Testis (tissue), 3 donors: ENCODE results near the gene ACTG2. TPM values are rescaled to one million over a fixed set of nuclear protein-coding genes. Genes with fewer than 3 reads are reported as not detected.

ENCODE experiments used
- DNase-seq: peaks from one replicate; pipeline ENCODE4 v3.0.0-alpha.2; 2019
- H3K27ac ChIP-seq, 2 donors: fragments of 200-600 bp; sonication (generic); one replicate each; pipeline ENCODE4 v1.5.1; 2019
- H3K27me3 ChIP-seq: fragments of 200-600 bp; sonication (generic); one replicate; pipeline ENCODE4 v1.5.1; 2019
- H3K36me3 ChIP-seq: fragments of 200-600 bp; sonication (generic); one replicate; pipeline ENCODE4 v1.5.1; 2017; ENCODE audit warnings: low read depth; ENCODE audit errors: missing control alignments
- H3K4me1 ChIP-seq: fragments of 200-600 bp; sonication (generic); one replicate; pipeline ENCODE4 v1.5.1; 2019
- H3K4me3 ChIP-seq, 2 donors: fragments of 200-600 bp; sonication (generic); one replicate each; pipeline ENCODE4 v1.5.1; 2017 to 2019
- H3K9me3 ChIP-seq: fragments of 200-600 bp; sonication (generic); one replicate; pipeline ENCODE4 v1.5.1; 2017
- POLR2A ChIP-seq: fragments of 450-650 bp; IDR thresholded peaks from one replicate; pipeline ENCODE4 v1.6.1; 2017; ENCODE audit warnings: antibody characterized with exemption, mild to moderate bottlenecking, moderate library complexity
- WGBS, 2 donors: methylation state at CpG; one replicate each; pipeline ENCODE4 v1.1.5; 2018; 5-methylcytosine and 5-hydroxymethylcytosine counted together
- intact Hi-C: fragments of 100-400 bp; cut with DNase I; formaldehyde crosslinking; loops from one replicate; pipeline ENCODE4 v1.15.1; 2023; ENCODE audit warnings: low total_unique reads
- polyA plus RNA-seq: library from polyadenylated mRNA; stranded (reverse); fragments of 350-450 nt; fragmentation: Illumina TruSeq; extraction: RNeasy Lipid Tissue Mini Kit (QIAGEN cat#74804); gene quantifications from one replicate; pipeline ENCODE4 v1.2.3, GENCODE V29; 2014; ENCODE audit warnings: low read depth, low replicate concordance; ENCODE audit not compliant: insufficient read depth
- total RNA-seq, 2 donors: library from RNA; depleted of rRNA; stranded (reverse); fragments of >200 nt; gene quantifications; one replicate each; pipeline ENCODE4 v1.2.3, GENCODE V29; 2016
- TF ChIP-seq, protein P1 (sequence below), 3 experiments: fragments of 450-650 bp in 2 of 3; fragments of 200-600 bp in 1 of 3; sonication (generic) in 1 of 3; IDR thresholded peaks; one replicate each; pipeline ENCODE4 v1.5.1; 2016 to 2019; ENCODE audit warnings: antibody characterized with exemption in 3 of 3, mild to moderate bottlenecking in 2 of 3, moderate library complexity in 1 of 3

ACTG2 gene
- total and polyA plus RNA-seq, 3 donors from 2014 or later, result 1.3 to 93.4 (median 2.7) TPM

- Histone ChIP-seq H3K4me1 (no peaks in the 10 kb centered on the region), H3K36me3 (no peaks in the 10 kb centered on the region), H3K9me3 (no peaks in the 10 kb centered on the region), H3K27ac (no peak overlapping the region), H3K27me3 (no peaks in the 10 kb centered on the region), H3K4me3 (no peak overlapping the region)
- DNase-seq, result no peak
- intact Hi-C loops, result no loop called here
- TF ChIP-seq POLR2A, result no peak
- TF ChIP-seq, protein P1, sequence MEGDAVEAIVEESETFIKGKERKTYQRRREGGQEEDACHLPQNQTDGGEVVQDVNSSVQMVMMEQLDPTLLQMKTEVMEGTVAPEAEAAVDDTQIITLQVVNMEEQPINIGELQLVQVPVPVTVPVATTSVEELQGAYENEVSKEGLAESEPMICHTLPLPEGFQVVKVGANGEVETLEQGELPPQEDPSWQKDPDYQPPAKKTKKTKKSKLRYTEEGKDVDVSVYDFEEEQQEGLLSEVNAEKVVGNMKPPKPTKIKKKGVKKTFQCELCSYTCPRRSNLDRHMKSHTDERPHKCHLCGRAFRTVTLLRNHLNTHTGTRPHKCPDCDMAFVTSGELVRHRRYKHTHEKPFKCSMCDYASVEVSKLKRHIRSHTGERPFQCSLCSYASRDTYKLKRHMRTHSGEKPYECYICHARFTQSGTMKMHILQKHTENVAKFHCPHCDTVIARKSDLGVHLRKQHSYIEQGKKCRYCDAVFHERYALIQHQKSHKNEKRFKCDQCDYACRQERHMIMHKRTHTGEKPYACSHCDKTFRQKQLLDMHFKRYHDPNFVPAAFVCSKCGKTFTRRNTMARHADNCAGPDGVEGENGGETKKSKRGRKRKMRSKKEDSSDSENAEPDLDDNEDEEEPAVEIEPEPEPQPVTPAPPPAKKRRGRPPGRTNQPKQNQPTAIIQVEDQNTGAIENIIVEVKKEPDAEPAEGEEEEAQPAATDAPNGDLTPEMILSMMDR (IDR thresholded peaks at IDR 0.05), result no peak
Observed at GRCh38 chr2:73852020-73852419, 40.8 kb upstream of the ACTG2 start.

DNA sequence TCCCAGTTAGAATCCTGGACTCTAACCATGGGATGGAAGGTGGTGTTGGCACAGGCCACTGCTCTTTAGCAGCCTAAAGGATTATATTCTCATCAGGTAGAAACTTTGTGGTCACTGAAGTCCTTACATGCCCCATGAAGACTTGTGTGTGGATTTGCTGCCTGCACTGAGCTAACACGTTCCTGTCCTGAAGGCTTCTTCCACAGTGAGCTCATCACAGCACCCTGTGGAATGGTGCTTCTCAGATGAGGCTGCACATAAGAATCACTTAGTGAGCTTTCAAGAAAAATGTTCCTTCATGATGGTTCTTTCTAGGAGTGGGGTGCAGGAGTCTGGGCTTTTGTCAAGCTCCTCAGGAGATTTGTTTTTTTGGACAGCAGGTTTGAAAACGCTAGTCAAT, 37.3 kb upstream of the ACTG2 start:
- DNase-seq, result no peak
- Histone ChIP-seq H3K27ac (no peak overlapping the region), H3K4me3 (no peak overlapping the region), H3K4me1 (no peaks in the 10 kb centered on the region), H3K27me3 (no peaks in the 10 kb centered on the region), H3K36me3 (no peaks in the 10 kb centered on the region), H3K9me3 (no peaks in the 10 kb centered on the region)
- intact Hi-C loops, result no loop called here
- 91 to 92% methylated on average over 2 of the region's 2 CpGs for WGBS, 2 donors
- no peak for TF ChIP-seq POLR2A
- TF ChIP-seq, protein P1 (IDR thresholded peaks at IDR 0.05), result no peak

DNA sequence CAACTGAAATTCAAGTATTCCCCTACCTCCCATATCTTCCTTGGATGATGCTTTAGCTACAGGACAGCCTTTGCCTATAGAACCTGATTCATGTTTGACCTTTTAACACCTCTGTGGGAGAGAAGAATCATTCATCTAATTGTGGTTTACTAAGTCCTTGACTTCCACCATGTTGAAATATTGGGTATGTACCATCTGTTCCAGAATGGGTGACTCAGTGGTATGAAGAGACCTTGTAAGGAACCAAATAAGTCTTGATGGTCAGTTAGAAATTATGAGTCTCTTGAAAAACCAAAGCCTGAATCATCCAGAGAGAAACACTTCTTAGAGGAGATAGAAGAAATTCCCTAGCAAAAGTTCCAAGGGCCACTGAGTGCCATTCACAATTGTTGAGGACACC, 36.6 kb upstream of the ACTG2 start:
- intact Hi-C loops, result no loop called here
- Histone ChIP-seq H3K27me3 (no peaks in the 10 kb centered on the region), H3K36me3 (no peaks in the 10 kb centered on the region), H3K4me3 (no peak overlapping the region), H3K9me3 (no peaks in the 10 kb centered on the region), H3K27ac (no peak overlapping the region), H3K4me1 (no peaks in the 10 kb centered on the region)
- no peak for TF ChIP-seq POLR2A
- TF ChIP-seq, protein P1 (IDR thresholded peaks at IDR 0.05), result no peak
- DNase-seq, result no peak

- H3K4me1 ChIP-seq, result no peaks in the 10 kb centered on the region
- no peak for TF ChIP-seq POLR2A
- TF ChIP-seq, protein P1 (IDR thresholded peaks at IDR 0.05), result no peak
- DNase-seq, result no peak
- no peak overlapping the region for H3K4me3 ChIP-seq
- H3K27me3 ChIP-seq, result no peaks in the 10 kb centered on the region
- 94 to 95% methylated on average over 6 of the region's 6 CpGs for WGBS, 2 donors
- intact Hi-C loops, result no loop called here
- H3K27ac ChIP-seq, result no peak overlapping the region
- H3K36me3 ChIP-seq, result no peaks in the 10 kb centered on the region
- H3K9me3 ChIP-seq, result no peaks in the 10 kb centered on the region
Observed at GRCh38 chr2:73859721-73860586, 32.9 kb upstream of the ACTG2 start.

DNA sequence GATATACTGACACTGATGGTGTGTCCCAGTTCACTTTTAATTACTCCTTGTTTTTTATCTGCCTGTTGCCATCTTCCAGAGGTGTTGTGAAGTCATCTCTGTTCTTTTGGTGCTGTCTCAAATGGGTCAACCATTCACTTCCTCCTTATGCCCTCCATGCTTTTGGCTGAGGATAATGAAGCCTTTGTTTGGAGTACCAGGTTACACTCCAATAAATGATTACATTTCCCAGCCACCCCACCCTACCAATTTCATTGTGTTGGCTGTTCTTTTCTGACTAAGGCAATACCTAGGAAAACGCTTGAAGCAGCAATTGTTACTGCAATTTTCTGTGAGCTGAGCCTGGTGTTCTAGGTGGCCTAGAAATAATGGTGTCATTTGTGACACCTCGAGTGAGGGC, 29.8 kb upstream of the ACTG2 start:
- Histone ChIP-seq H3K4me1 (no peaks in the 10 kb centered on the region), H3K9me3 (no peaks in the 10 kb centered on the region), H3K27me3 (no peaks in the 10 kb centered on the region), H3K27ac (no peak overlapping the region), H3K36me3 (no peaks in the 10 kb centered on the region), H3K4me3 (no peak overlapping the region)
- no peak for TF ChIP-seq POLR2A
- TF ChIP-seq, protein P1 (IDR thresholded peaks at IDR 0.05), result no peak
- WGBS, 2 donors, result 76 to 81% methylated on average over 2 of the region's 2 CpGs
- DNase-seq, result no peak
- intact Hi-C loops, result no loop called here
